Fibroblast of lung (primary cell): ENCODE results near the gene SCIN. TPM values are rescaled to one million over a fixed set of nuclear protein-coding genes. Genes with fewer than 3 reads are reported as not detected.
"Not testable (repeated sequence)": the region's sequence is repeated elsewhere in the genome, so short reads cannot be mapped to it uniquely, and the experiment has no call there.

Experiments used
- DNase-seq, 2 donors: peaks; one replicate each; pipeline versions ENCODE4 v3.0.0 to v3.0.0-alpha.2; 2010; ENCODE audit warnings: low read depth in 2 of 2
- H2AFZ ChIP-seq: 2 replicates; pipeline ENCODE4 v1.5.1; 2012; ENCODE audit warnings: low read length, control low read depth, inconsistent platforms
- H3K27ac ChIP-seq: 2 replicates; pipeline ENCODE4 v1.5.1; 2011; ENCODE audit warnings: low read length, control low read depth; ENCODE audit not compliant: insufficient read depth
- H3K27me3 ChIP-seq: 2 replicates; pipeline ENCODE4 v1.5.1; 2011; ENCODE audit warnings: mild to moderate bottlenecking, low read length; ENCODE audit not compliant: control insufficient read depth, insufficient read depth
- H3K36me3 ChIP-seq: 2 replicates; pipeline ENCODE4 v1.5.1; 2011; ENCODE audit warnings: low read length; ENCODE audit not compliant: control insufficient read depth, insufficient read depth
- H3K4me1 ChIP-seq: 2 replicates; pipeline ENCODE4 v1.5.1; 2011; ENCODE audit warnings: low read length; ENCODE audit not compliant: control insufficient read depth, insufficient read depth; ENCODE audit errors: extremely low read depth
- H3K4me2 ChIP-seq: 2 replicates; pipeline ENCODE4 v1.5.1; 2011; ENCODE audit warnings: low read length, control low read depth; ENCODE audit not compliant: insufficient read depth; ENCODE audit errors: extremely low read depth
- H3K4me3 ChIP-seq, 4 experiments: fragments of 200-600 bp in 1 of 4; sonication (generic) in 1 of 4; replicated peaks in 1 of 4; 2 replicates each; pipeline ENCODE4 v1.5.1; 2011 to 2016; ENCODE audit warnings: low read length in 4 of 4, low read depth in 3 of 4, mild to moderate bottlenecking in 3 of 4, control low read depth in 2 of 4, inconsistent platforms in 1 of 4, mixed read lengths in 1 of 4; ENCODE audit not compliant: insufficient read depth in 1 of 4; ENCODE audit errors: control extremely low read depth in 1 of 4
- H3K79me2 ChIP-seq: 2 replicates; pipeline ENCODE4 v1.5.1; 2012; ENCODE audit warnings: mild to moderate bottlenecking, low read length, inconsistent platforms; ENCODE audit not compliant: control insufficient read depth, insufficient read depth
- H3K9ac ChIP-seq: 2 replicates; pipeline ENCODE4 v1.5.1; 2011; ENCODE audit warnings: mild to moderate bottlenecking, low read length, control low read depth; ENCODE audit not compliant: insufficient read depth
- H3K9me3 ChIP-seq: 2 replicates; pipeline ENCODE4 v1.5.1; 2012; ENCODE audit warnings: low read depth, low read length; ENCODE audit not compliant: control insufficient read depth, insufficient read depth
- H4K20me1 ChIP-seq: 2 replicates; pipeline ENCODE4 v1.5.1; 2011; ENCODE audit warnings: low read length; ENCODE audit not compliant: control insufficient read depth, insufficient read depth; ENCODE audit errors: extremely low read depth
- CTCF ChIP-seq, 2 donors: IDR thresholded peaks in 1 of 2; conservative IDR thresholded peaks in 1 of 2; 1 replicate in 1 of 2; 2 replicates in 1 of 2; pipeline ENCODE4 v1.5.1; 2011 to 2012; ENCODE audit warnings: low read length in 2 of 2, control low read depth in 1 of 2, inconsistent platforms in 1 of 2, low read depth in 1 of 2, mild to moderate bottlenecking in 1 of 2
- EZH2 ChIP-seq: IDR thresholded peaks from 2 replicates; pipeline ENCODE4 v1.5.1; 2012; ENCODE audit warnings: low read length, control low read depth, mild to moderate bottlenecking; ENCODE audit errors: missing control alignments
- polyA plus RNA-seq, 2 donors: library from polyadenylated mRNA; depleted of rRNA in 1 of 2; stranded (reverse) in 1 of 2; unstranded in 1 of 2; fragments of >200 nt; gene quantifications; 2 replicates each; pipeline ENCODE4 v1.2.1, GENCODE V29; 2011 to 2012; ENCODE audit warnings: missing spikeins in 1 of 2
- total RNA-seq: library from RNA; depleted of rRNA; stranded (reverse); fragments of >200 nt; gene quantifications from 2 replicates; pipeline ENCODE4 v1.2.1, GENCODE V29; 2014

The SCIN gene
- total and polyA plus RNA-seq, 2 donors (not counting 1 experiment from before 2014, with no cell fraction given), result 0.08 to 0.17 TPM

DNA sequence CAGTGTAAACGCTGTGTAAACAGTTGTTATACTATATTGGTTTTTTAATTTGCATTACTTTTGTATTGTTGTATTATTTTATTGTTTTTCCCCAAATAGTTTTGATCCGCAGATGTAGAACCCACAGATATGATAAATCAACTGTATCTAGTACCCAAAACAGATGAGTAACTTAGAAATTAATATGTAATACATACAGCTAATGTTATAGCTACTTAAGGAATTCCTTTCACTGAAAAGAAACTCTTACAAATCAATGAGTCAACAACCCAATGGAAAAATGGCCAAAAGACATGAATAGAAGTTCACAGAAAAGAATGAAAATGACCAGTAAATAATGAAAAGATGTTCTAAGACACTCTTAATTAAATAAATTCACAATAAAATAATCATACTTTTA, 84.6 kb downstream of the SCIN start:
- Histone ChIP-seq H2AFZ (no peak overlapping the region), H3K4me2 (no peak overlapping the region), H3K9ac (no peak overlapping the region), H3K79me2 (no peaks in the 10 kb centered on the region), H3K36me3 (no peaks in the 10 kb centered on the region), H3K27ac (no peak overlapping the region), H3K4me3 (no peak overlapping the region), H4K20me1 (no peaks in the 10 kb centered on the region), H3K27me3 (no peaks in the 10 kb centered on the region), H3K4me1 (no peaks in the 10 kb centered on the region), H3K9me3 (no peaks in the 10 kb centered on the region)
- peak in 1 of 2 donors; percentile 28 for DNase-seq
- TF ChIP-seq EZH2, result no peak
- no peak for TF ChIP-seq CTCF (conservative IDR thresholded peaks at IDR 0.05 in 1 of 2, IDR thresholded peaks at IDR 0.05 in 1 of 2; ENCODE audit: low read depth in 1 of 2, low read length in 2 of 2)

DNA sequence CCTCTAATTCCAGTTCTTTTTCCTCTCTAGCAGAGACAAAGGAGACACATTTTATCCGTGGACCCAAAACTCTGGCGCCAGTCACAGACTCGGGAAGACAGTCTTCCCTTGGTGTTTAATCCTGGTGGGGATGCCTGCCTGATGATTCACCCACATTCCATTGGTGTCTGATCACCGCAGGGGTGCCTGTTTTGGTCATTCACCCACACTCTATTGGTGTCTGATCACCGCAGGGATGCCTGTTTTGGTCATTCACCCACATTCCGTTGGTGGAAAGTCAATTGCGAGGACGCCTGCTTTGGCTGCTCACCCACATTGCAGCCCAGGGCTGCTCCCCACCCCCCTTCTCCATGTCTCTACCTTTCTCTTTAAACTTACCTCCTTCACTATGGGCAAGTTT, 89.9 kb downstream of the SCIN start:
- H3K27me3 ChIP-seq, H3K4me2 ChIP-seq, H3K27ac ChIP-seq, H3K36me3 ChIP-seq, H3K4me3 ChIP-seq, H3K9me3 ChIP-seq, H3K4me1 ChIP-seq, H3K79me2 ChIP-seq, H4K20me1 ChIP-seq, H3K9ac ChIP-seq, H2AFZ ChIP-seq: not testable (repeated sequence)
- DNase-seq, result peak; percentile 72 to 98

GRCh38 chr7:12660986-12661385, 90.5 kb downstream of the SCIN start:
- H3K9ac ChIP-seq, DNase-seq, H3K9me3 ChIP-seq, H3K4me2 ChIP-seq, H3K27ac ChIP-seq, H3K27me3 ChIP-seq, H3K4me3 ChIP-seq, H2AFZ ChIP-seq, H3K36me3 ChIP-seq, H3K4me1 ChIP-seq, H3K79me2 ChIP-seq, H4K20me1 ChIP-seq: not testable (repeated sequence)

- Histone ChIP-seq H3K27ac (no peak overlapping the region), H3K9ac (no peak overlapping the region), H3K4me3 (no peak overlapping the region), H3K4me1 (no peaks in the 10 kb centered on the region), H2AFZ (no peak overlapping the region), H3K36me3 (no peaks in the 10 kb centered on the region), H3K79me2 (no peaks in the 10 kb centered on the region), H3K27me3 (no peaks in the 10 kb centered on the region), H4K20me1 (no peaks in the 10 kb centered on the region), H3K9me3 (no peaks in the 10 kb centered on the region), H3K4me2 (no peak overlapping the region)
- TF ChIP-seq EZH2, result no peak
- TF ChIP-seq CTCF (conservative IDR thresholded peaks at IDR 0.05 in 1 of 2, IDR thresholded peaks at IDR 0.05 in 1 of 2; ENCODE audit: low read depth in 1 of 2, low read length in 2 of 2), result no peak
- peak in 1 of 2 donors; percentile 66 for DNase-seq
These were observed 91.1 kb downstream of the SCIN start for GRCh38 chr7:12661581-12661980.
